ENCODE results near the gene GLI2. TPM values are rescaled to one million over a fixed set of nuclear protein-coding genes. Genes with fewer than 3 reads are reported as not detected.

Gene GLI2
- total RNA-seq (2021) (11.6 and 14.6 TPM in 2 replicates), Bru-seq, nascent RNA (percentile 57 among the genes with signal in this experiment), BruChase-seq, experiment 1, labeled RNA remaining after a 2-hour chase (percentile 60 among the genes with signal in this experiment), BruChase-seq, experiment 2, labeled RNA remaining after a 6-hour chase (percentile 50 among the genes with signal in this experiment)
- long read RNA-seq, partial matches to known transcripts: 0 of 3 reads
- long read RNA-seq, other reads (novel, unspliced or antisense): 3 of 3 reads

DNA sequence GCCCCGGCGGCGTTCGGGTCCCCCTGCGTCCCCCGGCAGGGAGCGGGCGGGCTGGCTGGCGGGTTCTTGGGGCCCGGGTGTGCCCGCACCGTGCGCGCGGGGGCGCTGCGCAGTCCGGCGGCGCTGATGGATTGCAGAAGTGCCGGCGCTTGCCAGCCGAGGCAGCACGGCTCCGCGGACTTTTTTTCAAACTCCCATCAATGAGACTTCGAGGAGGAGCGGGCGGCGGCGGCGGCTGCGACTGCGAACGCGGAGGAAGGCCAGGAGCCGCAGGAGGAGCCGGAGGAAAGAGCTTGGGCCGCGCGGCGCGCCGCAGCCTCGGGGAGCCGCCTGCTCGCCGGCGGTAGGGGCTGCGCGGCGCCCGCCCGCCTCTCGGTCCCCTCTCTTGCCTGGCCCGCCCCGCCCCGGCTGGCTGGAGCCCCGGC, at the start of gene GLI2:
Gene GLI2 (plus strand): TSS at position 123 of the 425 bp plus-strand sequence. CDS start 61,453 bp downstream, outside the sequence.
- intact Hi-C loops (cut with micrococcal nuclease; ENCODE audit: unreplicated experiment): loop anchor here (1.0 to 5.0 kb wide), 3 partner anchors 45 to 213 kb away; no protein-coding TSS in a partner anchor
- DNase-seq: peak; percentile 63 to 85
- CTCF ChIA-PET: interaction anchor here (0.7 kb wide), 1 partner anchor 461 kb away, joined by 4 read pairs; no protein-coding TSS in a partner anchor

DNA sequence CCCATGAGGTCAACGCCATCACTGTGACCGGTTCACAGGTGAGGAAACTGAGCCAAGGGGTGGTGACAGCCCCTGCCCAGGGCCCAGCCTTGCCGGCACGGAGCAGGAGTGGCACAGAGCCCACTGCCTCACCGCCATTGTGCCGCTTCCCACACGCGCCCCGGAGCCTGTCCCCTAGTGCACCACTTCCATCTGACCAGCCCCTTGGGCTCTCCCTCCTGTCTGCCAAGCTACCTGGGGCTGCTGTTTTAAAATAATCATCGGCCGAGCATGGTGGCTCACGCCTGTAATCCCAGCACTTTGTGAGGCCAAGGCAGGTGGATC, 49.7 kb upstream of the GLI2 start:
- no peaks in the 10 kb centered on the region for H3K9me2 ChIP-seq (ENCODE audit: insufficient read depth)
- H3K4me3 ChIP-seq: no peak overlapping the region
- no peak for TF ChIP-seq EZH2 (IDR thresholded peaks at IDR 0.05; ENCODE audit: low read depth)
- TF ChIP-seq, protein P1, sequence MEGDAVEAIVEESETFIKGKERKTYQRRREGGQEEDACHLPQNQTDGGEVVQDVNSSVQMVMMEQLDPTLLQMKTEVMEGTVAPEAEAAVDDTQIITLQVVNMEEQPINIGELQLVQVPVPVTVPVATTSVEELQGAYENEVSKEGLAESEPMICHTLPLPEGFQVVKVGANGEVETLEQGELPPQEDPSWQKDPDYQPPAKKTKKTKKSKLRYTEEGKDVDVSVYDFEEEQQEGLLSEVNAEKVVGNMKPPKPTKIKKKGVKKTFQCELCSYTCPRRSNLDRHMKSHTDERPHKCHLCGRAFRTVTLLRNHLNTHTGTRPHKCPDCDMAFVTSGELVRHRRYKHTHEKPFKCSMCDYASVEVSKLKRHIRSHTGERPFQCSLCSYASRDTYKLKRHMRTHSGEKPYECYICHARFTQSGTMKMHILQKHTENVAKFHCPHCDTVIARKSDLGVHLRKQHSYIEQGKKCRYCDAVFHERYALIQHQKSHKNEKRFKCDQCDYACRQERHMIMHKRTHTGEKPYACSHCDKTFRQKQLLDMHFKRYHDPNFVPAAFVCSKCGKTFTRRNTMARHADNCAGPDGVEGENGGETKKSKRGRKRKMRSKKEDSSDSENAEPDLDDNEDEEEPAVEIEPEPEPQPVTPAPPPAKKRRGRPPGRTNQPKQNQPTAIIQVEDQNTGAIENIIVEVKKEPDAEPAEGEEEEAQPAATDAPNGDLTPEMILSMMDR (conservative IDR thresholded peaks at IDR 0.05): no peak
- POLR2A ChIA-PET (ENCODE audit: unreplicated experiment): interaction anchor here (0.7 kb wide), 1 partner anchor 172 kb away, joined by 3 read pairs; no protein-coding TSS in a partner anchor
- H3K9me3 ChIP-seq (ENCODE audit: insufficient read depth, low read depth): no peaks in the 10 kb centered on the region
- BruUV-seq (replicated peaks): no TSS peak
- no peak for DNase-seq
- H2AFZ ChIP-seq: no peak overlapping the region
- no peaks in the 10 kb centered on the region for H3K4me1 ChIP-seq (replicated peaks; ENCODE audit: insufficient read depth)
- intact Hi-C loops (cut with micrococcal nuclease; ENCODE audit: unreplicated experiment): no loop called here
- H3K36me3 ChIP-seq (ENCODE audit: low read depth): no peaks in the 10 kb centered on the region
- H4K20me1 ChIP-seq (ENCODE audit: insufficient read depth): no peaks in the 10 kb centered on the region
- H3K79me2 ChIP-seq (ENCODE audit: low read depth): no peaks in the 10 kb centered on the region
- H3K4me2 ChIP-seq: no peak overlapping the region
- no peak overlapping the region for H3K27ac ChIP-seq
- CTCF ChIA-PET: interaction anchor here (0.6 kb wide), 1 partner anchor 96 kb away, joined by 6 read pairs; no protein-coding TSS in a partner anchor
- H3F3A ChIP-seq (ENCODE audit: insufficient read depth, low read depth): no peaks in the 10 kb centered on the region
- peaks cover 33% of the 10 kb centered on the region for H3K27me3 ChIP-seq (ENCODE audit: insufficient read depth, low read depth)

More for the DNA sequence above, at the start of gene GLI2:
- Histone ChIP-seq H3K9me3 (ENCODE audit: insufficient read depth, low read depth) (no peaks in the 10 kb centered on the region), H3K9me2 (ENCODE audit: insufficient read depth) (no peaks in the 10 kb centered on the region), H3K4me3 (peak within 1 kb of the TSS; percentile 63), H3K79me2 (ENCODE audit: low read depth) (no peaks in the 10 kb centered on the region), H3K36me3 (ENCODE audit: low read depth) (no peaks in the 10 kb centered on the region), H2AFZ (peak within 1 kb of the TSS; percentile 75), H3K27me3 (ENCODE audit: insufficient read depth, low read depth) (peaks cover 76% of the 10 kb centered on the region), H3K27ac (no peak within 1 kb of the TSS), H3K4me2 (peak within 1 kb of the TSS; percentile 99), H3F3A (ENCODE audit: insufficient read depth, low read depth) (no peaks in the 10 kb centered on the region), H4K20me1 (ENCODE audit: insufficient read depth) (no peaks in the 10 kb centered on the region), H3K4me1 (replicated peaks; ENCODE audit: insufficient read depth) (peaks cover 15% of the 10 kb centered on the region)
- no peak for TF ChIP-seq EZH2 (IDR thresholded peaks at IDR 0.05; ENCODE audit: low read depth)
- TF ChIP-seq, protein P1 (conservative IDR thresholded peaks at IDR 0.05): peak; percentile 79
- BruUV-seq (replicated peaks): no TSS peak
- POLR2A ChIA-PET (ENCODE audit: unreplicated experiment): interaction anchor here (0.5 to 0.6 kb wide), 2 partner anchors 30 to 58 kb away, joined by 3 to 4 read pairs; no protein-coding TSS in a partner anchor

DNA sequence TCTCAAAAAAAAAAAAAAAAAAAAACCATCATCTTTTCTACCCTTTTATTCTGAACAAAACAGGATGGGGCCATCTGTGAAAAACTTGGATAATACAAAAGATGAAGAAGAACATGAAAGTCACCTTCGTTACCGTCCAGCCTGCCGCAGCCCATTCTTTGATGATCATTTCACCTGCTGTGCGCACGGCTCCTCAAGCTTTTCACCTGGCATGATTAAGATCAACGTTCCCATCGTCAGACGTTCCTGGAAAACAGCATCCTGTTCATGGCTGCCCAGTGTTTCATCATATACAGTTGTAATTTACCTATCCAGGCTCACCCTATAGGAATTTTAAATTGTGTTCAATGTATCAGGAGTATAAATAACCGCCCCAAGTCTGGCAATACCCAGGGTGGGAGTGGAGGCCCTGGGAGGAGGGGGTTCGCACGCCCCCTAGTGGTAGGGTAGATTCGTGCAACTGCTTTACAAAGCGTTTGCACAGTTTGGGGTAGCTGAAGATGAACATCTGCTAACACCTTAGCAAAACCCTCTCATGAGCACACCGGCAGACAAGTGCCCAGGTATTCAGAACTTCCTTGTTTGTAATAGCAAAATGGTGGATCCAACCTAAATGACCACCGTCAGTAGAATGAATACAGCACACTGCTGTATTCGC, 49.0 kb upstream of the GLI2 start:
- CTCF ChIA-PET: interaction anchor here (0.6 to 0.9 kb wide), 2 partner anchors 95 to 388 kb away, joined by 6 read pairs; no protein-coding TSS in a partner anchor
- BruUV-seq (replicated peaks): no TSS peak
- Histone ChIP-seq H3K27ac (no peak overlapping the region), H3F3A (ENCODE audit: insufficient read depth, low read depth) (no peaks in the 10 kb centered on the region), H2AFZ (no peak overlapping the region), H3K4me3 (no peak overlapping the region), H4K20me1 (ENCODE audit: insufficient read depth) (no peaks in the 10 kb centered on the region), H3K36me3 (ENCODE audit: low read depth) (no peaks in the 10 kb centered on the region), H3K9me3 (ENCODE audit: insufficient read depth, low read depth) (no peaks in the 10 kb centered on the region), H3K9me2 (ENCODE audit: insufficient read depth) (no peaks in the 10 kb centered on the region), H3K4me1 (replicated peaks; ENCODE audit: insufficient read depth) (no peaks in the 10 kb centered on the region), H3K4me2 (no peak overlapping the region), H3K27me3 (ENCODE audit: insufficient read depth, low read depth) (peaks cover 40% of the 10 kb centered on the region), H3K79me2 (ENCODE audit: low read depth) (no peaks in the 10 kb centered on the region)
- TF ChIP-seq, protein P1 (conservative IDR thresholded peaks at IDR 0.05): peak; percentile 81
- TF ChIP-seq EZH2 (IDR thresholded peaks at IDR 0.05; ENCODE audit: low read depth): no peak
- intact Hi-C loops (cut with micrococcal nuclease; ENCODE audit: unreplicated experiment): no loop called here
- DNase-seq: no peak
- POLR2A ChIA-PET (ENCODE audit: unreplicated experiment): no interaction called here

Data from PC-9 (cell line).